Globus pallidus (tissue), 1 donor: ENCODE results near the gene ABCB8.

Experiments used
- DNase-seq: peaks from one replicate; pipeline ENCODE4 v3.0.0-alpha.2; 2015; ENCODE audit warnings: low spot score

ABCB8 gene

GRCh38 chr7:151057989-151058780 lies 29.9 kb downstream of the ABCB8 start:
- DNase-seq: peak; percentile 100

GRCh38 chr7:151058781-151059366 lies 30.6 kb downstream of the ABCB8 start:
- no peak for DNase-seq

- DNase-seq: peak; percentile 89
Observed at GRCh38 chr7:151059367-151060112, 31.3 kb downstream of the ABCB8 start, which contains the start of gene SLC4A2. Gene SLC4A2 (plus strand): TSS chr7:151059589. CDS start chr7:151061988, 2,399 bp downstream.

- DNase-seq: no peak
Observed at GRCh38 chr7:151060113-151060415, 31.8 kb downstream of the ABCB8 start.

GRCh38 chr7:151060416-151061212 lies 32.4 kb downstream of the ABCB8 start:
- DNase-seq: peak; percentile 61

- DNase-seq: no peak
Observed at GRCh38 chr7:151061213-151062110, 33.2 kb downstream of the ABCB8 start.

- DNase-seq: no peak
Observed at GRCh38 chr7:151062111-151062398, 33.8 kb downstream of the ABCB8 start.

GRCh38 chr7:151062399-151063211 lies 34.4 kb downstream of the ABCB8 start:
- DNase-seq: no peak

GRCh38 chr7:151063212-151063561 lies 34.9 kb downstream of the ABCB8 start:
- DNase-seq: no peak

GRCh38 chr7:151064454-151064853 lies 36.2 kb downstream of the ABCB8 start:
- DNase-seq: no peak

- DNase-seq: no peak
Observed at GRCh38 chr7:151064993-151065392, 36.7 kb downstream of the ABCB8 start.

- DNase-seq: no peak
Observed at GRCh38 chr7:151065516-151065915, 37.3 kb downstream of the ABCB8 start.

GRCh38 chr7:151066273-151066974 lies 38.2 kb downstream of the ABCB8 start:
- no peak for DNase-seq

- DNase-seq: no peak
Observed at GRCh38 chr7:151068069-151068773, 40.0 kb downstream of the ABCB8 start.

GRCh38 chr7:151069841-151070573 lies 41.8 kb downstream of the ABCB8 start:
- no peak for DNase-seq

- DNase-seq: no peak
Observed at GRCh38 chr7:151070574-151070960, 42.3 kb downstream of the ABCB8 start.

GRCh38 chr7:151071032-151071866 lies 43.0 kb downstream of the ABCB8 start:
- no peak for DNase-seq

- DNase-seq: no peak
Observed at GRCh38 chr7:151073990-151074389, 45.7 kb downstream of the ABCB8 start.
